ENCODE results near the gene PTPRO.

DNA sequence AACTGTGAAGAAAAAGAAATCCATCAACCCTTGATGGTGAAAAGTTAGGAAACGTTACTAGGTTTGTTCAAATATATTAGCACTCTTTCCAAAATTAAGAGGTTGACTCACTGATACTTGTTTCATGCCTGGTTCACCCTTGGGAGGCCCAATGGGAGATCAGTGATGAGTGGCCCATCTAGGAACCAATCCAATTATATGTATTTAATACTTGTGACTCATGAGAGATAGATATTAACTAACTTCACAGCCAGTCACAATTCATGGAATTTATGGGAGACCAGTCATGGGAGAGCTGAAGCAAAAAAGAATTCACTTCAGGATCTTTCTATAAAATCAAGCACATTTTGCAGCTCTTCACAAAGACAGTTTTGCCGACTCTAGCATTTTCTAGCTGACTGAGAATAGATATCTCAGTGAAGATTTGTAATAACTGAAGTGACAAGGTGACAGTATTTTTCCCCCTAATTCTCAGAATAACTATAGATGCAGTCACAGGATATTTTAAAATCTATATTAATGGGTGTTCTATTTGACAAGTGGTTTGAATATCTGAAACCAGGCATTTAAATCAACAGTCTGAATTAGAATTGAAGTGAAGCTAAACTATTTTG lies 236.7 kb downstream of the PTPRO start:
- no peak for TF ChIP-seq POLR2A (IDR thresholded peaks at IDR 0.05)
- TF ChIP-seq, protein P1, sequence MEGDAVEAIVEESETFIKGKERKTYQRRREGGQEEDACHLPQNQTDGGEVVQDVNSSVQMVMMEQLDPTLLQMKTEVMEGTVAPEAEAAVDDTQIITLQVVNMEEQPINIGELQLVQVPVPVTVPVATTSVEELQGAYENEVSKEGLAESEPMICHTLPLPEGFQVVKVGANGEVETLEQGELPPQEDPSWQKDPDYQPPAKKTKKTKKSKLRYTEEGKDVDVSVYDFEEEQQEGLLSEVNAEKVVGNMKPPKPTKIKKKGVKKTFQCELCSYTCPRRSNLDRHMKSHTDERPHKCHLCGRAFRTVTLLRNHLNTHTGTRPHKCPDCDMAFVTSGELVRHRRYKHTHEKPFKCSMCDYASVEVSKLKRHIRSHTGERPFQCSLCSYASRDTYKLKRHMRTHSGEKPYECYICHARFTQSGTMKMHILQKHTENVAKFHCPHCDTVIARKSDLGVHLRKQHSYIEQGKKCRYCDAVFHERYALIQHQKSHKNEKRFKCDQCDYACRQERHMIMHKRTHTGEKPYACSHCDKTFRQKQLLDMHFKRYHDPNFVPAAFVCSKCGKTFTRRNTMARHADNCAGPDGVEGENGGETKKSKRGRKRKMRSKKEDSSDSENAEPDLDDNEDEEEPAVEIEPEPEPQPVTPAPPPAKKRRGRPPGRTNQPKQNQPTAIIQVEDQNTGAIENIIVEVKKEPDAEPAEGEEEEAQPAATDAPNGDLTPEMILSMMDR (IDR thresholded peaks at IDR 0.05) = no peak

Measured in Peyer's patch (tissue), 4 donors.